Kidney (tissue), 14 donors: ENCODE measurements around the gene PHLDB3. TPM values are rescaled to one million over a fixed set of nuclear protein-coding genes. Genes with fewer than 3 reads are reported as not detected.

ENCODE experiments used
- DNase-seq, 5 donors: peaks; one replicate each; pipeline ENCODE4 v3.0.0-alpha.2; 2013 to 2020
- FAIRE-seq: peaks from 2 replicates; lab custom pipeline; 2012; peaks lifted over from hg19 to GRCh38; lab: Jason Lieb, UNC
- H3K27ac ChIP-seq, 2 donors: one replicate each; pipeline ENCODE4 v1.7.0; 2013; ENCODE audit warnings: low read depth in 2 of 2, low read length in 2 of 2, inconsistent platforms in 1 of 2
- H3K27me3 ChIP-seq: one replicate; pipeline ENCODE4 v1.7.1; 2013; ENCODE audit warnings: low read length, inconsistent platforms; ENCODE audit not compliant: control insufficient read depth, insufficient read depth
- H3K36me3 ChIP-seq, 3 donors: one replicate each; pipeline versions ENCODE4 v1.7.0 to v1.7.1; 2013; ENCODE audit warnings: low read length in 3 of 3, control low read depth in 1 of 3, inconsistent platforms in 1 of 3; ENCODE audit not compliant: insufficient read depth in 3 of 3, control insufficient read depth in 2 of 3
- H3K4me1 ChIP-seq, 3 donors: one replicate each; pipeline versions ENCODE4 v1.7.0 to v1.7.1; 2013; ENCODE audit warnings: low read length in 3 of 3, inconsistent platforms in 1 of 3, low read depth in 1 of 3; ENCODE audit not compliant: control insufficient read depth in 2 of 3, insufficient read depth in 2 of 3
- H3K4me3 ChIP-seq, 3 donors: one replicate each; pipeline versions ENCODE4 v1.7.0 to v1.8.1; 2013; ENCODE audit warnings: low read length in 3 of 3, control low read depth in 1 of 3, inconsistent platforms in 1 of 3
- H3K9ac ChIP-seq, 3 donors: one replicate each; pipeline versions ENCODE4 v1.7.0 to v1.7.1; 2013; ENCODE audit warnings: low read length in 3 of 3, control low read depth in 1 of 3, inconsistent platforms in 1 of 3
- H3K9me3 ChIP-seq, 3 donors: one replicate each; pipeline versions ENCODE4 v1.7.0 to v1.7.1; 2013; ENCODE audit warnings: low read length in 3 of 3, control low read depth in 1 of 3, inconsistent platforms in 1 of 3; ENCODE audit not compliant: control insufficient read depth in 2 of 3, insufficient read depth in 1 of 3
- CTCF ChIP-seq: IDR thresholded peaks from 3 replicates; pipeline ENCODE4 v1.5.1; 2012; ENCODE audit warnings: mild to moderate bottlenecking, moderate library complexity, borderline replicate concordance; ENCODE audit not compliant: insufficient read depth; ENCODE audit errors: extremely low read depth
- intact Hi-C: fragments of 100-400 bp; cut with DNase I; formaldehyde crosslinking; loops from one replicate; pipeline ENCODE4 v1.11.1; 2022
- polyA plus RNA-seq: library from polyadenylated mRNA; stranded (reverse); fragments of 350-450 nt; fragmentation: Illumina TruSeq; extraction: RNeasy Lipid Tissue Mini Kit (QIAGEN cat#74804); gene quantifications from one replicate; pipeline ENCODE4 v1.2.3, GENCODE V29; 2014; ENCODE audit warnings: low read depth, low replicate concordance; ENCODE audit not compliant: insufficient read depth
- total RNA-seq: library from RNA; stranded (reverse); fragmentation: NEBNext Ultra II Directional; extraction: Animal tissue kit (Norgen Biotek cat#: 25700); gene quantifications from one replicate; pipeline ENCODE4 v1.2.1, GENCODE V29; 2021
- donor health status: control.
- donor health status: control.
- donor health status: control.
- donor health status: control.
- donor health status: control.
- donor health status: DM: yes; HTN: yes; CAD: no.
- donor health status: Normal renal cell carcinoma (clear cell type).

Gene PHLDB3
- total and polyA plus RNA-seq, 2 donors from 2014 or later = 8.2 to 10.8 TPM

GRCh38 chr19:43425567-43426392, 78.8 kb downstream of the PHLDB3 start:
- no peaks in the 10 kb centered on the region for H3K36me3 ChIP-seq
- H3K9me3 ChIP-seq = no peaks in the 10 kb centered on the region
- H3K4me3 ChIP-seq = peak overlapping the region in 1 of 3 donors; percentile 7
- H3K27me3 ChIP-seq = no peaks in the 10 kb centered on the region
- DNase-seq = no peak
- no peak overlapping the region for H3K27ac ChIP-seq
- FAIRE-seq = no peak
- H3K4me1 ChIP-seq = peaks cover 0 to 4% (median 0%) of the 10 kb centered on the region in 3 donors
- peak; percentile 43 for TF ChIP-seq CTCF
- intact Hi-C loops = no loop called here
- no peak overlapping the region for H3K9ac ChIP-seq

Other genes with a start within 250 kb of the PHLDB3 start
- not detected for gene PSG9, start 235.2 kb downstream of the PHLDB3 start, total RNA-seq
- not detected for gene PSG9, start 235.2 kb downstream of the PHLDB3 start, polyA plus RNA-seq
- 0.66 TPM for gene CD177, start 151.1 kb downstream of the PHLDB3 start, total RNA-seq
- gene CD177, start 151.1 kb downstream of the PHLDB3 start, polyA plus RNA-seq = 0.17 TPM
- gene TEX101, start 89.9 kb downstream of the PHLDB3 start, total RNA-seq = not detected
- gene TEX101, start 89.9 kb downstream of the PHLDB3 start, polyA plus RNA-seq = not detected
- 1.7 TPM for gene LYPD3, start 39.1 kb downstream of the PHLDB3 start, total RNA-seq
- gene LYPD3, start 39.1 kb downstream of the PHLDB3 start, polyA plus RNA-seq = 2.2 TPM
- gene ETHE1, start 22.5 kb upstream of the PHLDB3 start, total RNA-seq = 61.3 TPM
- 81.8 TPM for gene ETHE1, start 22.5 kb upstream of the PHLDB3 start, polyA plus RNA-seq
- 3.1 TPM for gene ZNF575, start 28.4 kb upstream of the PHLDB3 start, total RNA-seq
- gene ZNF575, start 28.4 kb upstream of the PHLDB3 start, polyA plus RNA-seq = 2.8 TPM
- 24.5 TPM for gene XRCC1, start 70.8 kb upstream of the PHLDB3 start, total RNA-seq
- gene XRCC1, start 70.8 kb upstream of the PHLDB3 start, polyA plus RNA-seq = 19.3 TPM
- gene PINLYP, start 71.1 kb upstream of the PHLDB3 start, total RNA-seq = 14.8 TPM
- 41.8 TPM for gene PINLYP, start 71.1 kb upstream of the PHLDB3 start, polyA plus RNA-seq
- 24.2 TPM for gene IRGQ, start 91.4 kb upstream of the PHLDB3 start, total RNA-seq
- 9.5 TPM for gene IRGQ, start 91.4 kb upstream of the PHLDB3 start, polyA plus RNA-seq
- gene ZNF576, start 91.8 kb upstream of the PHLDB3 start, total RNA-seq = 15.3 TPM
- gene ZNF576, start 91.8 kb upstream of the PHLDB3 start, polyA plus RNA-seq = 25.6 TPM
- gene SRRM5, start 107.3 kb upstream of the PHLDB3 start, total RNA-seq = 0.28 TPM
- gene SRRM5, start 107.3 kb upstream of the PHLDB3 start, polyA plus RNA-seq = 0.22 TPM
- gene ZNF428, start 114.9 kb upstream of the PHLDB3 start, total RNA-seq = 44.3 TPM
- gene ZNF428, start 114.9 kb upstream of the PHLDB3 start, polyA plus RNA-seq = 95.4 TPM
- gene CADM4, start 135.1 kb upstream of the PHLDB3 start, total RNA-seq = 25.3 TPM
- 47.0 TPM for gene CADM4, start 135.1 kb upstream of the PHLDB3 start, polyA plus RNA-seq
- gene PLAUR, start 165.4 kb upstream of the PHLDB3 start, total RNA-seq = 17.0 TPM
- 3.9 TPM for gene PLAUR, start 165.4 kb upstream of the PHLDB3 start, polyA plus RNA-seq
- gene IRGC, start 211.3 kb upstream of the PHLDB3 start, total RNA-seq = not detected
- gene IRGC, start 211.3 kb upstream of the PHLDB3 start, polyA plus RNA-seq = not detected